HUDEP-2 (cell line): ENCODE results near the gene PRPS1.
"Not testable (repeated sequence)": the region's sequence is repeated elsewhere in the genome, so short reads cannot be mapped to it uniquely, and the experiment has no call there.

ENCODE experiments used
- DNase-seq, 76 experiments: peaks; one replicate each; lab custom pipeline; 2025; ENCODE audit not compliant: unreplicated experiment in 76 of 76; lab: John Stamatoyannopoulos, UW

The PRPS1 gene

GRCh38 chrX:107628662-107629539 lies 591 bp downstream of the PRPS1 start:
- peak in 35 of 76 experiments; percentile 0 to 30 (median 6) for DNase-seq

GRCh38 chrX:107629540-107629909 lies 1.2 kb downstream of the PRPS1 start:
- peak in 5 of 76 experiments; percentile 1 to 22 (median 5) for DNase-seq

GRCh38 chrX:107630031-107630689 lies 1.9 kb downstream of the PRPS1 start:
- DNase-seq = no peak

GRCh38 chrX:107632346-107632745 lies 4.0 kb downstream of the PRPS1 start:
- DNase-seq = no peak

GRCh38 chrX:107646735-107647134 lies 18.4 kb downstream of the PRPS1 start:
- peak in 1 of 76 experiments; percentile 0 for DNase-seq

GRCh38 chrX:107648332-107648731 lies 20.0 kb downstream of the PRPS1 start:
- no peak for DNase-seq

GRCh38 chrX:107654566-107654871 lies 26.2 kb downstream of the PRPS1 start:
- DNase-seq = peak in 11 of 76 experiments; percentile 3 to 52 (median 21)

- DNase-seq = peak in 63 of 76 experiments; percentile 1 to 69 (median 32)
Observed at GRCh38 chrX:107654872-107655761, 26.8 kb downstream of the PRPS1 start.

GRCh38 chrX:107656978-107657377 lies 28.7 kb downstream of the PRPS1 start:
- no peak for DNase-seq

- no peak for DNase-seq
Observed at GRCh38 chrX:107658660-107659059, 30.4 kb downstream of the PRPS1 start.

GRCh38 chrX:107659286-107659685 lies 31.0 kb downstream of the PRPS1 start:
- no peak for DNase-seq

GRCh38 chrX:107659768-107660167 lies 31.5 kb downstream of the PRPS1 start:
- DNase-seq = peak in 30 of 76 experiments; percentile 0 to 43 (median 10)

GRCh38 chrX:107662145-107662544 lies 33.8 kb downstream of the PRPS1 start:
- no peak for DNase-seq

- DNase-seq = no peak
Observed at GRCh38 chrX:107662824-107663223, 34.5 kb downstream of the PRPS1 start.

- DNase-seq = no peak
Observed at GRCh38 chrX:107666931-107667330, 38.6 kb downstream of the PRPS1 start.

- no peak for DNase-seq
Observed at GRCh38 chrX:107667426-107667825, 39.1 kb downstream of the PRPS1 start.

GRCh38 chrX:107668710-107669109 lies 40.4 kb downstream of the PRPS1 start:
- DNase-seq = not testable (repeated sequence)

GRCh38 chrX:107669261-107669660 lies 41.0 kb downstream of the PRPS1 start:
- DNase-seq = no peak

- peak in 12 of 76 experiments; percentile 0 to 27 (median 8) for DNase-seq
Observed at GRCh38 chrX:107669885-107670628, 41.7 kb downstream of the PRPS1 start.

GRCh38 chrX:107671256-107671655 lies 42.9 kb downstream of the PRPS1 start:
- not testable (repeated sequence) for DNase-seq
